ENCODE data around the gene MAPRE3.

Gene MAPRE3

DNA sequence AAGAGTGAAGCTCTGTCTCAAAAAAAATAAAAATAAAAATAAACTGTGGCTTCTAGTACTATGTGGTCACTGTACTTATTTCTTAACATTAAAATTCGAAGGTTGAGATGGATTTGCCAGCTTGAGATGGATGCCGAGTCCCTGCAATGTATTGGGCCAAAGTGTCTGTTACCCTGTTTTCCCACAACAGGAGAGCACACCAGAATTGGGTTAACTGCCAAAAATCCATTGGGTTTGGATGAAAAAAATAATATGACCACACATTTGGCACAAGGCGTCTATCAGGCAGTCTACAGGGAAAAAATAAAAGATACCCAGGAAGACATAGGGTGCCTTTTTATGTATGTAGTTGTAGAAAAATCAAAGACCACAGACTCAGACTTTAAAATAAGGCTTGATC lies 19.2 kb upstream of the MAPRE3 start:
- DNase-seq = no peak

DNA sequence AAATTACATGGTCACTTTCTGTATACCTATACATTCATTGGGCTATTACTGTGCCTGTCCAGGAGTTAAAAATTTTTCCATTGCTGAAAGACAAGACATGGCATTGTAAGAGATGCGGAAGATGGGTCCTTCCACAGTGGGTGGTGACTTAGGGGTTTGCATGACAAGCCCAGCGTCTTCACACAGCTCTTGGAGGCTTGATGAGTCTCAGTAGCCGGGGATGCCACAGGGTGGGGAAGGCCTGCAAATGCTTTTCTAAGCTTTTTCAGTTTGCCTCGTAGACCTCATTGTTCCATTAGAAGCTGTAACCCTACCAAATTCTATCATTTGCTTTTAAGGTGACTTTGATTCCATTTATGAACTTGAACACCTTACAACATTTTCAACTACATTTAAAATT lies 18.1 kb upstream of the MAPRE3 start:
- DNase-seq = no peak

DNA sequence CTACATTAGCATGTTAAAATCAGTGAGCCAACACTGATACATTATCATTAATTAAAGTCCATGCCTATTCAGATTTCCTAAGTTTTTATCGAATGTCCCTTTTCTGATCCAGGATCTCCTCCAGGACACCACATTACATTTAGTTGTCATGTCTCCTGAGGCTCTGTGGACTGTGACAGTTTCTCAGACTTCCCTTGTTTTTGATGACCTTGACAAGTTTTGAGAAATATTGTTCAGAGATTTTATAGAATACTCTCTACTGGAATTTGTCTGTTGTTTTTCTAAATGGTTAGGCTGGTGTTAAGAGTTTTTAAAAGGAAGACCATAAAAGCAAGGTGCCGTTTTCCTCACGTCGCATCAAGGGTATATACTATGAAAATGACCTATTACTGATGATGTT lies 16.3 kb upstream of the MAPRE3 start:
- no peak for DNase-seq

DNA sequence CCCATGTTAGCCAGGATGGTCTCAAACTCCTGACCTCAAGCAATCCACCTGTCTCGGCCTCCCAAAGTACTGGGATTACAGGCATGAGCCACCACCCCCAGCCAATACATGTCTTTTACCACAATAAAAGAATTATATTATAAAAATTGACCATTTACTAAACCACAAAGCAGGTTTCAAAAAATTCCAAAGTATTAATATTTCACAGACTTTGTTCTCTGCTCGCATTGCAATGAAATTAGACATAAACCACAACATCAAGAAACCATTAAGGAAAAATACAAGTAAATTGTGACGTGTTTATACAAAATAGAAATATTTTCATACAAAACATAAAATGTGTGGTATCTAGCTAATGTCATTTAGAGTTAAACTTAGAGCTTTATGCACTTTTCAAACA lies 13.4 kb upstream of the MAPRE3 start:
- DNase-seq = no peak

DNA sequence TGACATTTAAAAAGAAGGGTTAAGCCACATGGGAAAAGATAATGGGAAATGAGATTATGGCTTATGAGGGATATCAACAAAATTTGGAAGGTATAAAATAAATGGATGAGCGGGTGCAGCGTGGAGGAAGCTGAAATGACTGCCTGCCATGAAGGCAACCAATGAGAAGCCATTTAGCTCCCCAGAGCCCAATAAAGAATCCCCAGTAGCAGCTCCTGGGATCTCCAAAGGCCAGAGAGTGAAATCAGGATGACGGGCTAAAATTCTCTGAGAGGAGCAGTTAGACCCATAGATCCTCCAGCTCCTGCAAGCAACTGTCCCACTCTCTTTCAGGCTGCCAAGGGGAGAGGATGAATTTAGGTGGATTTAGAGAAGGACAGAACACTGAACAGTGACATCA lies 12.9 kb upstream of the MAPRE3 start:
- DNase-seq = no peak

DNA sequence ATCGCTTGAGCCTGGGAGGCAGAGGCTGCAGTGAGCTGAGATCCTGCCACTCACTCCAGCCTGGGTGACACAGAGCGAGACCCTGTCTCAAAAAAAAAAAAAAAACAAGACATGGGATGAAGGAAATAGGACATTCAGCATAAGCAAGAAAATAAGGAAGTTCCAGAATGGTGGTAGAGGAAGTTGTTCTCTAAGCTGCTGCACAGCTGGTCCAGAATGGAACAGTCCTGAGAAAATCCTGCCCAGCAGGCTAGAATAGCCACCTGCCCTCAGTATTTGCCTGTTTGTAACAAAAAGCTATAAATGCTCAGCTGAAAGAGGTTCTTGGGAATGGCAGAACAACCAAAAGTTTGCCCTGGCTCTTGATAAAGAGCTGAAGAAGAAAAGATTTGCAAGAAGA lies 11.1 kb upstream of the MAPRE3 start:
- no peak for DNase-seq

DNA sequence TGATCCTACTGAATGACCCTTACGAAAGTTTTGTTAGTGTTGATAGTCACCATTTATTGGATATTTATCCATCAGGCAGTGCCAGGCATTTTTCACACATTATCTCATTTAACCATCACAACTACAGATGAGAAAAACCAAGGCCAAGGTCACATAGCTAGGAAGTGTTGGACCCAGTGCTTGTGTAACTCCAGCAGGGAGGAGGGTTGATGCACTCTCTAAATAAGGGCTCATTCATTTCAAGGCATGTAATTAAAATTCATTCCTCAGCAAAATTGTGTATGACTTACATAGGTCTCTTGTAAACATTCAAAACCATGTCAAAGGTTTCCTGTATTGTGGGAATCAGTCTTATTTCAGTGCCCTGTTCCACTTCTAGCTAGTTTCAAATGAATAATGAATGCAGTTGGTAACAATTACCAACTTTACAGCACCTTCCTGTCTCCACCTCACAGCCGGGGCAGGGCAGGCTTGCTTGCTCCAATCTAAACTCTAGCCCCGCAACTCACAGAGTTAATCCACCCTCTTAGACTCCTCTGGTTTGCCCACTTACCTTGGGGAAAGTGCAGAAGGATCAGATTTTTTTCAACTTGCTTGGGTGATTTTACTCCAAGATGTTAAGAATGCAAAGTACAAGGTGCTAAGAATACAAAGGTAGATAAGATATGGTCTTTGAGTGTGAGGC lies 5.8 kb upstream of the MAPRE3 start:
- no peak for DNase-seq

DNA sequence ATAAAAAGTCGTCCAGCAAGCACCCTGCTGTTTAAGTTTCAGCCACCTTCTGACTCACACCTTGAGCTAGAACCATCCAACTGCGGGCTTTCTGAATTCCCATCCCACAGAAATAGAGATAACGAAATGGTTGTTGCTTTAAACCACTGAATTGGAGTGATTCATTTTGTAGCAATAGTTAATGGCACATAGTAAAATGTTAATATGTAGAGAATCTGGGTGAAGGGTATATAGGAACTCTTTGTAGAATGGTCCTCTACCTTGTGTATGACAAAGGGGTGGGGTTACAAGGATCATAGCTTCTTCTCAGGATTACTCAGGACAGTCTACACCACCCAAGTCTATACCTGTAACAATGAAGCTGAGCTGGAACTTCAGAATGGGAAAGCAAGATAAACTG lies 2.4 kb upstream of the MAPRE3 start:
- DNase-seq = no peak

DNA sequence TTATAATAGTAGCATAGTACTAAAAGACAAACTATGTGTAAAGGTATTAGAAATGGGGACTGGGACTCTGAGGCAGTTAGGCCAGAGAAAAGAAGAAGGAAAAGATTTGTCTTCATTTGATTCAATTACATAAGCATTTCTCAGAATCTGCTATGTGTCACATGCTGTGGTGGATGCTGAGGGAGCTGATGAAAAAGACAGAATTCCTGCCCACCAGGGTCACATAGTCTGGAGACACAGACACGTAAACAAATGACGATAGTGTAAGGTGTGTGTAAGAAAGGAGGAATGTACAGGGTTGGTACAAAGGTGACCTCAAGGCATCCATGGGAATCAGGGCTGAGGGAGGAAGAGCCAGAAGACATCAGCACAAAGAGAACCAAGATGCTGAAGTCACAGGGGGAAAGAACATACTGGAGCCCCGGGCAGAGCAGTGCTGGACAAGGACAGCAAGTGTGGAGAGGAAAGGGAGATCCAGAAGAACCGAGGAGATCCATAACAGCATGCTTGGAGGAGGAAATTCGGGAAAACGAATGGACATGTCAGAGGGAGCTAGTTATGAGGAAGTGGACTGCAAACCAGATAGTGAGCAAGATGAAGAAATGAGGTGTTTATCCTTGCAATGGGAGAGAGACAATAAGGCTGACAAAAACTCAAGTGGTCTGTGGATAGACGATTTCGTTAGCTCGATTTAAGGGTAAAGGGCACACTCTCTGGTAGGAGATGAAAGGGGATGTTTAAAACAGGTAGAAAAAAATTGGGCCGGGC lies 1.2 kb upstream of the MAPRE3 start:
- DNase-seq = no peak

DNA sequence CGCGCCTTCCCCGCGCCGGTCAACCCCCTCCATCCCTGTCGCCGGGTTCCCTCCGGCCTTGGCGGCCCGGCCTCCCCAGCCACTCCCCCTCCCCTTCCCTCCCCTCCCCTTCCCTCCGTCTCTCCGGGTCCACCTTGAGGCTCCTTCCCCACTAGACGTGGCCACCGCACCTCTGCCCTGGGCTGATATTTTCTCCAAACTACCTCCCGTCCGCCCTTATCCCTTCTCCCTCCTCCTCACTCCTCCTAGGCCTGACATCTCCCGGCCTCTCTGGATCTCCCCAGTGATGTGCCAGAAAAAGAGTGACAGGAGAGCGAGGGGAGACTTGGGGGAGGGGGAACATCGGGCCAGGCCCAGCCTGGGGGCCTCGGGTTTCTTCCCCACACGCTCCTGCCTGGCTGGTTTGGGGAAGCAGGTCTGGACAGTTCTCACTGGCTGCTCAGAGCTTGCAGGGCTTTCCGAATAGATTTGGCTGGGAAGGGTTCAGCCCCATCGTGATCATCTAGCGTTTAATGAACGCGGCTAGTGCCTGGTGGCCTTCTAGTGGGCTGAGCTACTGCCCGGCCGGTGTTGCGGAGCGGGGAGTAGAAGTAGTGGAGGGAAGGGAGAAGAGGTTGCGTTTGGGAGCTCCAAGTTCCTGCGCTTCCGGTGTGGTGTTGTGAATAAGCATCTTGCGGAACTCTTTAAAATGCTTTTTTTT lies 641 bp downstream of the MAPRE3 start:
- DNase-seq = no peak

DNA sequence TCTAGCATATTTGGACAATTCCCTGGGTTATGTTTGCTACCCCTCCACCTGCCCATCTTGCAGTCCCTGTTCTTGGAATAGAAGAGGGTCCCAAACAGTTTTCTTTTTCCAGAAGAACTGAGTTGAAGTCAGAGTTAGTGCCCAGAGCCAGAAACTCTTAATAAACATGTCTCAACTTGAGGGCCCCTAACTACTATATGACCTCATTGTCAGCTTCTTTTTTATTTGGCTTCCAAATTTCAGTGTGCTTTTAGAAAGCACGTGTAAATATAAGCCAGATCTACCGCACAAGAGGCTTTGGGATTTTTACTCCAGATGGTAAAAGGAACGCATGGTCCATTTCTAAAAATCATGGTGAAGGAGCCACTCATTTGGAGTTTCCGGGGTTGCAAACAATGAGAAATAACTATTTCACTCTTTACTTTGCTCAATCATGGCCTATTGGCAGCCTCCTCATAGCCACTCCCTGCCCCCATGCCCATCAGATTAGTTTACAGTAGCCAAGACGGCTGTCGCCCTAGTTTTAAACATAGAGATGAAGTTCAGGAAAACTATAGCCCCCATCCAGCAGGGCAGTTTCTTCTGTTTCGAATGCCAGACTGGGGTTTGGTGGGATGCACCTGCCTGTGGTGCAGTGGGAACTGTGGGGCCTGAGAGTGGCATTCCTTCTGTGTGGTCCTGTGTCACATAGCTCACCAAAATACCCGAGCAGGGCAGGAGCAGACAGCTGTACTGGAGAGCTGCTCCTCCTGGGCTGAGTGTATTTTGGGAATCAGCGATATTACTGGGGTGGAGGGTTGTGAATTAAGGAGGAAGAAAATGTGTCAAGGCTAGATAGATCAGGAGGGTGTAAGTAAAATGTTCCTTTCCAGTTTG lies 1.7 kb downstream of the MAPRE3 start:
- DNase-seq = no peak

DNA sequence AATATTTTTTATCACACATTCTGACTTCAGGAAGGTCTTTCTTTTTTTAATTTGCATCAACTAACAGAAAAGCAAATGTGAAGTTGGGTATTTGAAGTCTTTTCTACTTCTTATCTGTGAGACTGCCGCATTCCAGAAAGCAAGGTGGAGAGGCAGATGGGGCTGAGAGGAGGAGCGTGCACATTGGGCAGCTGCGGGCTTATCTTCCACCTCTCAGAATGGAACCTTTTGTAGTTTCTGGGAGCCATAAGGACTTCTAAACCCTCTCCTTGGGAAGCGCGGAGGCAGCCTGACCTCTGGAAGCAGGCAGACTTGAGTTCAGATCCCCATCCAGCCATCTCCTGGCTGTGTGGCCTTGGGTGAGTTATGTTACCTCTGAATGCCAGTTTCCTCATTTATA lies 3.9 kb downstream of the MAPRE3 start:
- DNase-seq = no peak

DNA sequence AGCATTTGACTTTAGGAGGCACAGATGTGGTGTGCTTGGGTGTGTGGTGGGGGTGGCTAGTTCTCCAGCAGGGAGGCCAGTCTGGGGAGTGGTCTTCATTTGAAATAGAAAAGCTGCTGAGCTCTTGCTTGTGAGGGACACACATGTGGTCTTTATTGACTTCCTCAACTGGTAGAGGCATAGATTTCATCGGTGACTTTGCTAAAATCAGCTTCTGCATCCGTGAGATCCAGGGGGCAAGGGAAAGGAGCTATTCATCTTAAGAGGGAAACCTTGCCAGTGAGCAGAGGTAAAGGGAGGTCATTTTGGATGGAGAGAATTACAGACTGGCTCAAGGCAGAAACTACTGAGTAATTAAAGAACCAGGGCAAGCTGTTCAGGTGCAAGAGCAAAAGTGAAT lies 4.7 kb downstream of the MAPRE3 start:
- DNase-seq = no peak

DNA sequence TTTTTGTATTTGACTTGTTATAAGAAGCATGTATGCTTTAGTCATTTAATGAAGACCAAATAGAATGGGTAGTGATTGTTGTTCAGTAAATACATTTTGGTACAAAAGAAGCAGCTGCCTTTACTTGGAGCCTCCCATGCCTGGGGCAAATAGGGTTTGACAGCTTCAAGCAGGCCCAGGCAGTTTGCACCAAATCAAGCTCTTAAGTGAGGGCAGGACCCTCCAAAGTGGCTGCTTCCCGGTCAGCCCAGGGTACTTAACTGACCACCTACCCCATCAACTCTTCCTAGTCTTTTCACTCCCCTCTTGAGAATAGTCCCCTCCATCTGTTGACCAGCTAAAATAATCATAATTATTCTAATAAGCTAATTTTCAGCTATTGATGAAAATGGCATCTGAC lies 5.2 kb downstream of the MAPRE3 start:
- no peak for DNase-seq

DNA sequence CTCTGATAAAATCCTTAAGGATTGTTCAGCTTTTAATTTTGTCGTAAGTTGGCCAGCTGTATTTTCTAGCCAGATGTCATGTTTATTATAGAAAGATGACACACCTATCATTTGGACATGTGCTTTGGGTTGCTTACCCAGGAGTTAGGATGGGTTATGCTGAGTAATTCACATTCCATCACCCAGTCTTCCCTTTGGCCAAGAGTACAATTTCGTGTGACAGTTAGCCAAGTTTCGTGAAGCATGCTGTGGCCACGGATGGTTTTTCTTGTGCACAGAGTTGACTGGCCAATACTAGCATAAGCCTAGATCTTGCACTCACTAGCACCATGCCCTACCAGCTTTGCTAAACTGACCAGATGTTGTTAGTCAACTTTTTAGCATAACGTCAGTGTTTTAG lies 5.8 kb downstream of the MAPRE3 start:
- no peak for DNase-seq

DNA sequence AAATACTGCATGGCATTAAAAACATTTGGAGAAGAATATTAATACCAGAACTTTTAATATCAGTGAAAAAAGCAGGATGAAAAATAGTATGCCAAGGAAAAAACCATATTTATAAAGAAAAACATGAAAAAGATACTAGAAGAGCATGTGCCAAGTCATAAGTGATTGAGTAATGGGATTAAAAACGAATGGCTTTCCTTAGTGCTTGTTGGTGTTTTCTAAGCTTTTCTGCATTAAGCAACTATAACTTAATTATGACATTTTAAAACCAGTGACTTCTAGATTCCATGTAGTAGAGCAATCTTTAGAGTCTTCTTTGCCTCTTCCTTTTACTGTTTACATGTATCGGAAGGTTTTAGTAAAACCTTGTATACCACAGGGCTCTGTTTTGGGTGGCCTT lies 6.6 kb downstream of the MAPRE3 start:
- DNase-seq = no peak

DNA sequence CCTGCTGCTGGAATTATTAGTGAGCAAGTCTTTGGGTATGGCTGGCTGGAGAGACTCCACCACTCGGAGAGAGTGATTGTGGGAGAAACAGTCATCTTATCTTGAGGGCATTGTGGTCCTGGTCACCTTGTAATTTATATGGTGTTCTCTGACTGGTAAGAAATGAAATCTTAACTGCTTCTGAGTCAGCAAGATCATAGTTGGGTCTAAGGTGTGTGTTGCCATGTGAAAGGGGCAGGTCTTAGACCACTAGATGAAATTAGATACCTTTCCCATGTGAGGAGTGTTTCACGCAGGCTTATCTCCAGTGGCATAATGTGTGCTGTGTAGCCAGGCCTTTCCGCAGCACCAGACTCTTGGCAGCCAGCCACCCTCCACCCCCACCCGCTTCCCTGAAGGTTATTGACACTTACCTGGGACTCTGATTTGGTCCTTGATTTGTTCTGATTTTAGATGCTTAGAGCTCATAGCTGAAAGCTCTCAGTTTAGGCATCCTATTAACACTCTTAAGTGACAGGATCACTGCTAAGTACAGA lies 7.7 kb downstream of the MAPRE3 start:
- DNase-seq = no peak

DNA sequence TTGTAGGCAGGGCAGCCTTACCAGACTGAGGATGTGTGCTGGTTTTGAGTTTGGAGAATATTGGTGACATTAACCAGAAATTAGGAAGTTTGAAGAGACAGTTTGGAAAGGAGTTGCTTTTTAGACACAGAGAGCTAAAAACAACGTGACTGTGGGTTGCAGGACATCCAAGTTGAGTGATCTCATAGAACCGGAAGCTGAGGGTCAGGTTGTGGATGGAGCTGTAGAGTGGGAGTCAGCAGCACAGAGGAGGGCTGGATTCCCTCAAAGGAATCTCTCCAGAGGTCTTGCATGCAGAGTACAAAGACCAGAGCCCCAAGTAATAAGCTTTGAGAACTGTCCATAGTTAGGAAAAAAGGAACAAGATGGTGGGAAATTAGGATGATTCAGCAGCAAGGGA lies 9.3 kb downstream of the MAPRE3 start:
- DNase-seq = no peak

DNA sequence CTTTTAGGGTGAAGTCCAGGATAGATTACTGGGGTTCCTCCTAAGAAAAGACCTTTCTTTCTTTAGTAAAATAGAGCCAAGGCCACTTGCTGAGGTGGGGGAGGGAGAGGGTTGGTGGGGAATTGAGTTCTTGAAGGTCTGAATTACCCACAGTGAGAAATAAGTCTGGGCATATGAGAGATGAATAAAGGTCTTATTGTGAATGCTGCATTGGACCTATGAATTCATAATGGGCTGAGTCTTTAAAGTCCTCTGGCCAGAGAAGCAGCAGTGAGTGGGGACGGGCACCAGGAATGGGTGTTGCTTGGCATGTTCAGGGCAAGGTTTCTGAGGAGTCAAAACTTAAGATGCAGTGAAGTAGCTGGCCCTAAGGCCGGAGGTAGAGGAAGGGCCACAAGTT lies 10.5 kb downstream of the MAPRE3 start:
- no peak for DNase-seq

DNA sequence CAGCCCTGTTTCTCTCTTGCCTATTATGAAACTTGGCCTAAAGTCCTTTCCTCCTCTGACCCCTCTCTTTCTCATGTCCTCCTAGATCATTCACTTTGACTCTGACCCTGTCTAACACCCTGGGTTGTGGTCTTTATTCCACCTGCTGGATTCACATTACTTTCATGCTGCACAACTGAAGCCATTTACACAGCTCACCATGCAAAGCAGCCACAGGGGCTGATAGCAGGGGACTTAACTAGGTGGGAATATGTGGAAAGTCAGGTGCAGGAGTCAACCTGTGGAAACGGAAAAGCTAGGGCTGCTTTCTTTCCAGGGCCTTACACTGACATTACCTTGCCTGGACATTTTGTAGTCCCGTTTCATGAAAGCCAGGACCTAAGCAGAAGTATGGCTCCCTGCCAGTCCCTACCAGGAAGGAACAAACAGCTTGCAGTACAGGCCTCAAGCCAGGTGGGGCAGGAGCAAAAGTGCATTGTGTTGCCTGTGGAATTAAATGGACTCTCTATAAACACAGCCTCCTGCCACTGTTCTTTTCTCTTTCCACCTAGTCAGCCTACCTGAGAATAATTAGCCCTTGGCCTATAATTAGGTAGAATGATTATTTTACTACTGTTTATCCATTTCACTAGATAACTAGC lies 11.8 kb downstream of the MAPRE3 start:
- no peak for DNase-seq

DNA sequence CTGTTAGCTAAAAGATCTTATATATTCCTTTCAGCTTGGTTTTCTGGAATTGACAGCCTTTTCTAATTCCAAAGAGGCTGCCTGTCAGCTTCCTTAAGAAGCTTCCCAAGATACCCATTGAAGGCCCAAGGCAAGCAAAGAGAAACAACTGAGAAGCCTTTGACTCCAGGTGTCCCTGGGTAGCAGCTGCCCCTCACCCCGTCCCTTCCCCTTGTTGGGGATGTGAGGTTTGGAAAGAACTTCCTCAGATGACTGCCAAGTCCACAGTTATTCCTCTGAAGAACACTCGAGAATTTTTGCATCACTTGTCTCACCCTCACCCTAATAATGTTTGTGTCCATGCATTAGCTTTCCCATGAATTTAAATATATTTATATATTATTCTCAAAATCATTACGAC lies 13.3 kb downstream of the MAPRE3 start:
- no peak for DNase-seq

DNA sequence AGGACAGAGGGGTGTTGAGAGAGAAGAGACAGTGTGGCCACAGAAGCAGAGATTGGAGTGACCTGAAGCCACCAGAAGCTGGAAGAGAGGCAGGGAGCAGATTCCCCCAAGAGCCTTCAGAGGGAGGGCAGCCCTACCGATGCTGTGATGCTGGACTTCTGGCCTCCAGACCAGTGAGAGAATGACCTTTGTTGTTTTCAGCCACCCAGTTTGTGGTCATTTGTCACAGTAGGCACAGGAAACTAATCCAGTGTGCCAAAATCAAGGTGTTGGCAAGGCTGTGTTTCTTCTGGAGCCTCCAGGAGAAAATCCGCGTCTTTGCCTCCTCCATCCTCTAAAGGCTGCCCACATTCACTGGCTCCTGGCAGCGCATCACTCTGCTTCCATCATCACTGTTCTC lies 15.4 kb downstream of the MAPRE3 start:
- no peak for DNase-seq
